Renal cortex interstitium (tissue), 15 donors: ENCODE data around the gene MOK. TPM values are rescaled to one million over a fixed set of nuclear protein-coding genes. Genes with fewer than 3 reads are reported as not detected.
"Not testable (repeated sequence)": the region's sequence is repeated elsewhere in the genome, so short reads cannot be mapped to it uniquely, and the experiment has no call there.

ENCODE experiments used
- DNase-seq, 11 donors: peaks; one replicate each; pipeline ENCODE4 v3.0.0-alpha.2; 2013; ENCODE audit warnings: low read depth in 9 of 11, low spot score in 4 of 11; ENCODE audit errors: extremely low read depth in 1 of 11
- long read RNA-seq, 16 experiments: transcript quantifications; one replicate each; lab custom pipeline, GENCODE V29; 2026
- polyA plus RNA-seq, 3 donors: library from polyadenylated mRNA; unstranded; fragments of 120-200 nt; gene quantifications; one replicate each; pipeline ENCODE4 v1.2.1, GENCODE V29; 2013; ENCODE audit not compliant: insufficient read length in 3 of 3

The MOK gene
- polyA plus RNA-seq = 10 to 100 TPM; 27.2 to 39.3 (median 28.0) TPM
- long read RNA-seq, donor 1, partial matches to known transcripts = 0 of 3 reads
- long read RNA-seq, donor 1, other reads (novel, unspliced or antisense) = 0 of 3 reads
- long read RNA-seq, donor 2, partial matches to known transcripts = 0 of 1 reads
- long read RNA-seq, donor 2, other reads (novel, unspliced or antisense) = 0 of 1 reads
- long read RNA-seq, donor 3 = 0 reads
- long read RNA-seq, donor 4, partial matches to known transcripts = 0 of 3 reads
- long read RNA-seq, donor 4, other reads (novel, unspliced or antisense) = 0 of 3 reads
- long read RNA-seq, donor 5 = 0 reads
- long read RNA-seq, donor 6, partial matches to known transcripts = 0 of 3 reads
- long read RNA-seq, donor 6, other reads (novel, unspliced or antisense) = 0 of 3 reads
- long read RNA-seq, donor 7, partial matches to known transcripts = 0 of 2 reads
- long read RNA-seq, donor 7, other reads (novel, unspliced or antisense) = 0 of 2 reads
- long read RNA-seq, donor 8 = 0 reads
- long read RNA-seq, donor 9, partial matches to known transcripts = 0 of 1 reads
- long read RNA-seq, donor 9, other reads (novel, unspliced or antisense) = 0 of 1 reads
- long read RNA-seq, donor 10 = 0 reads
- long read RNA-seq, donor 11 = 0 reads
- long read RNA-seq, donor 12, partial matches to known transcripts = 0 of 1 reads
- long read RNA-seq, donor 12, other reads (novel, unspliced or antisense) = 0 of 1 reads
- long read RNA-seq, donor 13 = 0 reads
- long read RNA-seq, donor 14, partial matches to known transcripts = 0 of 1 reads
- long read RNA-seq, donor 14, other reads (novel, unspliced or antisense) = 0 of 1 reads
- long read RNA-seq, donor 15, partial matches to known transcripts = 0 of 1 reads
- long read RNA-seq, donor 15, other reads (novel, unspliced or antisense) = 0 of 1 reads
- long read RNA-seq, donor 16, partial matches to known transcripts = 0 of 4 reads
- long read RNA-seq, donor 16, other reads (novel, unspliced or antisense) = 0 of 4 reads

GRCh38 chr14:102304611-102305506 is at the start of gene MOK:
TSS of gene MOK (minus strand) at chr14:102305164. CDS start at chr14:102304968, 196 bp downstream.
- peak; percentile 95 to 99 (median 98) for DNase-seq

GRCh38 chr14:102353126-102353619 is 48.2 kb upstream of the MOK start:
- no peak for DNase-seq

- no peak for DNase-seq
Observed at GRCh38 chr14:102352213-102352612, 47.2 kb upstream of the MOK start.

GRCh38 chr14:102351593-102351992 is 46.6 kb upstream of the MOK start:
- DNase-seq = peak in 2 of 11 donors; percentile 2 to 4

- DNase-seq = no peak
Observed at GRCh38 chr14:102351023-102351422, 46.1 kb upstream of the MOK start.

GRCh38 chr14:102348376-102348775 is 43.4 kb upstream of the MOK start:
- no peak for DNase-seq

GRCh38 chr14:102346645-102347044 is 41.7 kb upstream of the MOK start:
- DNase-seq = no peak

- no peak for DNase-seq
Observed at GRCh38 chr14:102345232-102345631, 40.3 kb upstream of the MOK start.

GRCh38 chr14:102344485-102344884 is 39.5 kb upstream of the MOK start:
- DNase-seq = no peak

GRCh38 chr14:102344084-102344483 is 39.1 kb upstream of the MOK start:
- DNase-seq = no peak

GRCh38 chr14:102342238-102342637 is 37.3 kb upstream of the MOK start:
- DNase-seq = no peak

- DNase-seq = no peak
Observed at GRCh38 chr14:102341566-102341965, 36.6 kb upstream of the MOK start.

- no peak for DNase-seq
Observed at GRCh38 chr14:102338724-102339123, 33.8 kb upstream of the MOK start.

GRCh38 chr14:102335163-102335562 is 30.2 kb upstream of the MOK start:
- no peak for DNase-seq

GRCh38 chr14:102333795-102334705 is 29.1 kb upstream of the MOK start:
- no peak for DNase-seq

GRCh38 chr14:102333390-102333789 is 28.4 kb upstream of the MOK start:
- no peak for DNase-seq

- DNase-seq = no peak
Observed at GRCh38 chr14:102330806-102331205, 25.8 kb upstream of the MOK start.

GRCh38 chr14:102329381-102329780 is 24.4 kb upstream of the MOK start:
- not testable (repeated sequence) for DNase-seq
